C4-2B (cell line): ENCODE measurements around the gene KIAA0825.

ENCODE experiments used
- H3K27ac ChIP-seq: fragments of 450-650 bp; 2 replicates; pipeline ENCODE4 v1.5.1; 2017
- ZFX ChIP-seq: fragments of 450-650 bp; IDR thresholded peaks from 2 replicates; pipeline ENCODE4 v1.6.1; 2017
- TF ChIP-seq, protein P1 (sequence below): fragments of 450-650 bp; conservative IDR thresholded peaks from 2 replicates; pipeline ENCODE4 v1.5.1; 2017; ENCODE audit warnings: mild to moderate bottlenecking

Gene KIAA0825

DNA sequence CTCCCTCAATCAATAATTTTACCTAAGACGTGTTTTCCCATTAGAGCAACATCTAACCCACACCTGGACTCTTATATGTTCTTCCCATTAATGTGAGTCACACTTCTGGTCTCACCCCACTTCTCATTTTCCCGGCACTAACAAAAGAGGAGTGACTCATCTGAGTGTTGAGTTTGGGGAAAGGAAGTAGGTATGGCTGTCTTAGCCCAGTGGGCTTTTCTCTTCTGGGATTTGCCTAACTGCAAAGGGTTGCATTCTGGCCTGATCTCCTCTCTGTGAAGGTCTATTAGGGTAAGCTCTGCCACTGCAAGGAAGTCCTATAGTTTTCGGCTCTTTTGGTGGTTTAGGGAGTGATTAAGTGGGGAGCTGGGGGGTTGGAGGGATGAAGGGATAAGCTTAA is 195.6 kb downstream of the KIAA0825 start:
- no peak overlapping the region for H3K27ac ChIP-seq
- no peak for TF ChIP-seq ZFX
- TF ChIP-seq, protein P1, sequence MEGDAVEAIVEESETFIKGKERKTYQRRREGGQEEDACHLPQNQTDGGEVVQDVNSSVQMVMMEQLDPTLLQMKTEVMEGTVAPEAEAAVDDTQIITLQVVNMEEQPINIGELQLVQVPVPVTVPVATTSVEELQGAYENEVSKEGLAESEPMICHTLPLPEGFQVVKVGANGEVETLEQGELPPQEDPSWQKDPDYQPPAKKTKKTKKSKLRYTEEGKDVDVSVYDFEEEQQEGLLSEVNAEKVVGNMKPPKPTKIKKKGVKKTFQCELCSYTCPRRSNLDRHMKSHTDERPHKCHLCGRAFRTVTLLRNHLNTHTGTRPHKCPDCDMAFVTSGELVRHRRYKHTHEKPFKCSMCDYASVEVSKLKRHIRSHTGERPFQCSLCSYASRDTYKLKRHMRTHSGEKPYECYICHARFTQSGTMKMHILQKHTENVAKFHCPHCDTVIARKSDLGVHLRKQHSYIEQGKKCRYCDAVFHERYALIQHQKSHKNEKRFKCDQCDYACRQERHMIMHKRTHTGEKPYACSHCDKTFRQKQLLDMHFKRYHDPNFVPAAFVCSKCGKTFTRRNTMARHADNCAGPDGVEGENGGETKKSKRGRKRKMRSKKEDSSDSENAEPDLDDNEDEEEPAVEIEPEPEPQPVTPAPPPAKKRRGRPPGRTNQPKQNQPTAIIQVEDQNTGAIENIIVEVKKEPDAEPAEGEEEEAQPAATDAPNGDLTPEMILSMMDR = no peak

DNA sequence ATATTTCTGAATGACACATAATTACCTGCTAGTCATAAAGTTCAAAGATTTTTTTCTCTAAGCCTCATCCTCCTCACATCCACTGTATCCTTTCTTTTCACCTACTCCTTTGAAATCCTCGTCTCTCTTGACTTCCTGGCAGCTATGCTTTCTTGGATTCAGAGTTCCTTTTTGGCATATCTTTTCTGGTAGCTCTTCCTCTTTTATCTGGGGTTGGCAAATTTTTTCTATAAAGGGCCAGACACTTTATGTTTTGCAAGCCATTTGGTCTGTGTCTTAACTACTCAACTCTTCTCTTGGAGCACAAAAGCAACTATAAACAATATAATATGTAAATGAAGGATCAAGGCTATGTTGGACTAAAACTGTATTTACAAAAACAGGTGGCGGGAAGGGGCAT is 197.5 kb downstream of the KIAA0825 start:
- no peak overlapping the region for H3K27ac ChIP-seq
- no peak for TF ChIP-seq ZFX
- TF ChIP-seq, protein P1 = no peak

DNA sequence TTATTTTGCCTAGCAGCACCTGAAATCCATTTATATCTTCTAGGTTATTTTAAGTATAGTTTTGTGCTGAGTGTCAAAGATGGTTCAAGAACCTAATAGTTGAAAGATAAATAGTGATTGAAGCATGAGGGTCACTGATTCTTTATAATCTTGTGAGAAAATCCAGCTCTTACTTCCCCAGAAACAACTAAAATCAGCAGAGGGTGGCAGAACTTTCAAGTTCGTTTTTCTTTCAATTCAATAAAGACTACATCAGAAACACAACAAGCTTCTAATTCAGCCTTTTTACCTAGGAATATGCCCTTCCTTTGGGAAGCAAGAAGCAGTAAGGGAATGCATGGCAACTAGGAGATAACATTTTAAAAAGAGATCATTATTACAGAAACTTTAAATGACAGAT is 202.6 kb downstream of the KIAA0825 start:
- no peak for TF ChIP-seq ZFX
- TF ChIP-seq, protein P1 = no peak
- H3K27ac ChIP-seq = no peak overlapping the region

DNA sequence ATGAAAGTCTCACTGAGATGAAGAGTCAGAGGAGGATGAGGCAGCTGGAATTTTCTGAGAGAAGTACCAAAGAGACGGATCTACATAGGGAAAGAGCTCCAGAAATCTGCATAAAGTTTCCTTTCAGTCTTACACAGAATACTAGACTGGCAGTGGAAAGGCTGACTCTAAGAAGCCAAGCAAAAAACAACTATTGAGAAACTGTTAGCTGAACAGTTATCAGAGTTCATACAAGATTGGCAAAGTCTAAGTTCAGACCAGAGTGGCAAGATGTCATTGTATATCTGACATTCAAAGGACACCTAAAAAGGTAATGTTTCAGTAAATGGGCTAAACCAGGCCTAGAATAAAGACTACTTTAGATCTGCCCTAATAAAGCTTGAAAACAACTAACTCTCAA is 209.0 kb downstream of the KIAA0825 start:
- TF ChIP-seq ZFX = no peak
- TF ChIP-seq, protein P1 = no peak
- H3K27ac ChIP-seq = no peak overlapping the region

DNA sequence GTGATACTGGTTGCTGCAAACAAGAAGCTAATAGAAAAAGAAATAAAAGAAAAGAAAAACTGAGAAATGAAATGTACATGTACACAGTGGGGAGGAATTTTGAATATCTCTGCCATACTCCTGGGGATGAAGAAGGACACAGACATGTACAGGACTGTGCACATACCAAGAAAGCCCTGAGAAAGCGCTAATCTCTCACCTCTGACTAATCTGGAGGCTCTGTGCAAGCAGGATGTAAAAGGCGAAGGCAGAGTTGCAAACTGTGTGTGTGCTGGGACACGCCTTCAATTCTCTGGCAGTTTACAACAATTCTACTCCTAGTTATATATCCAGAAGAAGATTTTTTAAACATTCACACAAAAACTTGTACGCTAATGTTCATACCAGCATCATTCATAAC is 211.4 kb downstream of the KIAA0825 start:
- TF ChIP-seq, protein P1 = no peak
- no peak for TF ChIP-seq ZFX
- H3K27ac ChIP-seq = no peak overlapping the region

DNA sequence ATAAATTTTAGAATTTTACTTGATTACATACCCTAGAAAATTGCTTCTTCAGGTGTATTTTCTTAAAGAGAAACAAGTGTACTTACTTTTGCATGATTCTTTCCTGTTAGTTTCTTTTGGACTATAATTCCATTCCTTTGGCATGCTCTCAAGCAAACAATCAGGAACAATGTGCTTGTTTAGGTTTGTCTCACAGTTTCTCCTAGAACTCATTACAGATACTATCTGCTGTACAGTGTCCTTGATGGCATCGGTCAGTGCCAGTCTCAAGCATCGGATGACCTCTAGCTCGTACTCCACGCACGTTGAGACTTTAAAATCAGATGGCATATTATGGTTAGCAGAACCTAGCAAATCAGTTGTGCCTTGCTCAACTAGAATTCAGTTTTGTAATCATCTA is 214.9 kb downstream of the KIAA0825 start:
- H3K27ac ChIP-seq = peak overlapping the region; percentile 45; the same call in 1 of the 2 replicates
- no peak for TF ChIP-seq ZFX
- TF ChIP-seq, protein P1 = no peak

DNA sequence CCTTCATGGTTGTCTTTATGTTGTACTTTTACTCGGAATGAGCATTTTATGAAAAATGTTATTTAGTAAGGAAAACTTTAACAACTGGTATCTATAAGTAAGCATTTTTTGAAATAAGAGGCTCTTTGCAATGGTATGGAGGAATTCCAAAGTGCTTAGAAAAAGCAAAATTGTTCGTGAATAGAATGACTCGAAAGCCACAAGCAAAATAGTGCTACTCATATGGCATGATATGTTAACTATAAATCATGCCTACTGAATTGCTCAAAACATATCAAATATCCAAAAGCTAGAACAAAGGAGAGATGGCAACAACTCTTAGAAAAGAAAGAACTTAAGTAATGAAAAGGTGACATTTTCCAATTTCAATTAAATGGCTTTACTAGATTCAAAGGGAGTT is 216.3 kb downstream of the KIAA0825 start:
- no peak overlapping the region for H3K27ac ChIP-seq

More for the DNA sequence above, 216.3 kb downstream of the KIAA0825 start:
- TF ChIP-seq, protein P1 = no peak
- TF ChIP-seq ZFX = no peak
